PC-3 (cell line): ENCODE data around the gene MYH6.

Experiments
- CTCF ChIP-seq: fragments of 300-600 bp; sonication (generic); conservative IDR thresholded peaks from 2 replicates; pipeline ENCODE4 v1.5.1; 2017; ENCODE audit warnings: antibody characterized with exemption, low read depth, mild to moderate bottlenecking, low read length
- EZH2phosphoT487 ChIP-seq: fragments of 300-600 bp; sonication (generic); IDR thresholded peaks from 2 replicates; pipeline ENCODE4 v1.6.1; 2018; ENCODE audit warnings: mild to moderate bottlenecking, antibody characterized with exemption, low read length, borderline replicate concordance

- no peak for TF ChIP-seq CTCF
- no peak for TF ChIP-seq EZH2phosphoT487
Observed at GRCh38 chr14:23438101-23438971, 30.3 kb upstream of the MYH6 start.
